Thyroid gland (tissue), 4 donors: ENCODE measurements around the gene CLSTN2. TPM values are rescaled to one million over a fixed set of nuclear protein-coding genes. Genes with fewer than 3 reads are reported as not detected.
A peak's percentile ranks its signal among the peaks of the same experiment; 100 is the strongest.

Source experiments
- DNase-seq, 2 donors: peaks; one replicate each; pipeline ENCODE4 v3.0.0-alpha.2; 2019
- H3K27ac ChIP-seq, 3 donors: fragments of 200-600 bp; sonication (generic); 1 replicate in 2 of 3; 2 replicates in 1 of 3; pipeline ENCODE4 v1.5.1; 2016 to 2019; ENCODE audit warnings: mild to moderate bottlenecking in 1 of 3, moderate library complexity in 1 of 3
- H3K27me3 ChIP-seq: fragments of 200-600 bp; sonication (generic); one replicate; pipeline ENCODE4 v1.5.1; 2019
- H3K36me3 ChIP-seq, 2 donors: fragments of 200-600 bp; sonication (generic); one replicate each; pipeline ENCODE4 v1.5.1; 2016 to 2019
- H3K4me1 ChIP-seq, 2 donors: fragments of 200-600 bp; sonication (generic); one replicate each; pipeline ENCODE4 v1.5.1; 2017 to 2019
- H3K4me3 ChIP-seq, 3 donors: fragments of 200-600 bp; sonication (generic); replicated peaks in 1 of 3; 1 replicate in 2 of 3; 2 replicates in 1 of 3; pipeline ENCODE4 v1.5.1; 2016; ENCODE audit warnings: mild to moderate bottlenecking in 1 of 3
- H3K9me3 ChIP-seq: fragments of 200-600 bp; sonication (generic); one replicate; pipeline ENCODE4 v1.5.1; 2017
- POLR2A ChIP-seq, 2 donors: fragments of 450-650 bp; IDR thresholded peaks; one replicate each; pipeline ENCODE4 v1.6.1; 2017; ENCODE audit warnings: antibody characterized with exemption in 2 of 2, mild to moderate bottlenecking in 2 of 2, moderate library complexity in 1 of 2
- WGBS, 2 donors: methylation state at CpG; one replicate each; pipeline ENCODE4 v1.1.5; 2017; 5-methylcytosine and 5-hydroxymethylcytosine counted together
- intact Hi-C: fragments of 100-400 bp; cut with DNase I; formaldehyde crosslinking; loops from one replicate; pipeline ENCODE4 v1.15.1; 2023
- total RNA-seq, 4 donors: library from RNA; depleted of rRNA; stranded (reverse); fragments of >200 nt; gene quantifications; one replicate each; pipeline ENCODE4 v1.2.3, GENCODE V29; 2016
- TF ChIP-seq, protein P1 (sequence below), 6 experiments: fragments of 200-600 bp in 3 of 6; fragments of 450-650 bp in 3 of 6; sonication (generic) in 3 of 6; IDR thresholded peaks; one replicate each; pipeline ENCODE4 v1.5.1; 2016 to 2019; ENCODE audit warnings: antibody characterized with exemption in 6 of 6, mild to moderate bottlenecking in 2 of 6, inconsistent platforms in 1 of 6, moderate library complexity in 1 of 6

CLSTN2 gene
- total RNA-seq, 4 donors from 2014 or later = 9.7 to 32.9 (median 15.5) TPM

DNA sequence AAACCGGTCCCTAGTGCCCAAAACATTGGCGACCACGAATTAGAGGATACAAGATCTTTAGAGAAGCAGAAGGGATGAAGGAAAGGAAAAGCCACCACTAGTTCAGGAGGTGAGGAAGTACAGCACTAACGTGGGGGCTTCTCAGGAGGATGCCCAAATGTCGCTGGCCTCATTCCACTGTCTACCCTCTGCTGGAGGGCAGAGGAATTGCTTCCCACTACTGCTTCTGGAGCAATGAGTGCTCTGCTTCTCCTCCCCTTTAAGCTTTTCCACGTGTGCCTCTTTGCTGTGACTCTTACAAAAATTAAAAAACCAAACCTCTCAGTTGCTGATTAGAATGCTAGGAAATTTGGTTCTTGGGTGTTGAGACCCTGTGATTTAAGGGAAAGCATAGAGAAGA, 281.3 kb downstream of the CLSTN2 start:
- Histone ChIP-seq H3K36me3 (no peaks in the 10 kb centered on the region), H3K9me3 (no peaks in the 10 kb centered on the region), H3K4me1 (peaks cover 0 to 7% of the 10 kb centered on the region in 2 donors), H3K4me3 (no peak overlapping the region), H3K27me3 (no peaks in the 10 kb centered on the region), H3K27ac (no peak overlapping the region)
- WGBS, 2 donors = 73 to 75% methylated on average over 6 of the region's 6 CpGs
- TF ChIP-seq, protein P1, sequence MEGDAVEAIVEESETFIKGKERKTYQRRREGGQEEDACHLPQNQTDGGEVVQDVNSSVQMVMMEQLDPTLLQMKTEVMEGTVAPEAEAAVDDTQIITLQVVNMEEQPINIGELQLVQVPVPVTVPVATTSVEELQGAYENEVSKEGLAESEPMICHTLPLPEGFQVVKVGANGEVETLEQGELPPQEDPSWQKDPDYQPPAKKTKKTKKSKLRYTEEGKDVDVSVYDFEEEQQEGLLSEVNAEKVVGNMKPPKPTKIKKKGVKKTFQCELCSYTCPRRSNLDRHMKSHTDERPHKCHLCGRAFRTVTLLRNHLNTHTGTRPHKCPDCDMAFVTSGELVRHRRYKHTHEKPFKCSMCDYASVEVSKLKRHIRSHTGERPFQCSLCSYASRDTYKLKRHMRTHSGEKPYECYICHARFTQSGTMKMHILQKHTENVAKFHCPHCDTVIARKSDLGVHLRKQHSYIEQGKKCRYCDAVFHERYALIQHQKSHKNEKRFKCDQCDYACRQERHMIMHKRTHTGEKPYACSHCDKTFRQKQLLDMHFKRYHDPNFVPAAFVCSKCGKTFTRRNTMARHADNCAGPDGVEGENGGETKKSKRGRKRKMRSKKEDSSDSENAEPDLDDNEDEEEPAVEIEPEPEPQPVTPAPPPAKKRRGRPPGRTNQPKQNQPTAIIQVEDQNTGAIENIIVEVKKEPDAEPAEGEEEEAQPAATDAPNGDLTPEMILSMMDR (IDR thresholded peaks at IDR 0.05) = peak in 4 of 6 experiments; percentile 14 to 44 (median 35)
- TF ChIP-seq POLR2A (IDR thresholded peaks at IDR 0.05) = no peak
- intact Hi-C loops = no loop called here
- DNase-seq = no peak

DNA sequence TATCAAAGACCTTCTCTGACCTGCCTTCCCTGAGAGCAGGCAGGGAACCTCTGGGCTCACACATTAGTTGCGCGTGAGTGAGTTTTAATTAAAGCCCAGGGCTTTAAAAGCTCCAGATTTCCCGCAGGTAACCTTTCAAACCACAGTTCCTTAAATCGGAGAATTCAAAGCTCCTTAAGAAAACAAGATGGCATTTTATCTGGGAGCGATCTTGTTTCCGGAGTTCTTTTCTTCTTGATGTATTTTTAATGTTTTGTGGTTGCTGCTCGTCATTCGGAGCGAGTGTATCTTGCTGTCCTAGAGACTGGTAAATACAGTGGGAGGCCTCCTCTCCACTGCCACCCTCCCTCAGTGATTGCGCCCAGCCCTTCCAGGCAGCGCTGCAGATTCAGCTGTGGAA, 284.3 kb downstream of the CLSTN2 start:
- 38 to 39% methylated on average over 11 of the region's 11 CpGs for WGBS, 2 donors
- no peaks in the 10 kb centered on the region for H3K9me3 ChIP-seq
- no peak overlapping the region for H3K27ac ChIP-seq
- no peaks in the 10 kb centered on the region for H3K27me3 ChIP-seq
- intact Hi-C loops = no loop called here
- peak in 1 of 2 donors; percentile 11 for DNase-seq
- H3K36me3 ChIP-seq = no peaks in the 10 kb centered on the region
- TF ChIP-seq, protein P1 (IDR thresholded peaks at IDR 0.05) = no peak
- no peak for TF ChIP-seq POLR2A (IDR thresholded peaks at IDR 0.05)
- peaks cover 0 to 7% of the 10 kb centered on the region in 2 donors for H3K4me1 ChIP-seq
- H3K4me3 ChIP-seq = no peak overlapping the region

DNA sequence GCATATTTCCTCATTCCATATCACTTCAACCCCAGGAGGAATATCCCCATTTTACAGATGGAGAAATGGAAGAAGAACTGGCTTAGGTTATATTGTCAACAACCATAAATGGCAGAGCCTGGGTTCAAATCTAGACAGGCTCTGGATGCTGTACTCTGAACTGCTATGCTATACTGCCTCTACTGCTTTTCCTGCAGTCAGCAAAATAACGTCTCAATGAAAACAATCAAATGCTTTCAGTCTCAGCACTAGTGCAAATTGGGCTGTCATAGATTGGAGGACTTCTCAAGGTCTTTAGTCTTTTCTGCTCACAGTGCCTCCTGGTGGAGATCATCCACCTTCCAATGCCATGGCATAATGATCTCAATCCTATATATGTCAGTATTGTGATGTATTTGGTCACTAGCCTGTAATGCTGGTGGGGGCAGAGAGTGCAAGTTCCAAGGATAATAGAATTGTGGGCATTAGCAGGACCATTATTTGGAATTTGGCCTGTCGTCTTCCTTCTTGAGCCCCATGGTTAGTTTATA, 285.0 kb downstream of the CLSTN2 start:
- H3K27me3 ChIP-seq = no peaks in the 10 kb centered on the region
- H3K9me3 ChIP-seq = no peaks in the 10 kb centered on the region
- intact Hi-C loops = no loop called here
- peaks cover 0 to 7% of the 10 kb centered on the region in 2 donors for H3K4me1 ChIP-seq
- no peaks in the 10 kb centered on the region for H3K36me3 ChIP-seq
- no peak overlapping the region for H3K4me3 ChIP-seq
- TF ChIP-seq POLR2A (IDR thresholded peaks at IDR 0.05) = no peak
- TF ChIP-seq, protein P1 (IDR thresholded peaks at IDR 0.05) = peak in 1 of 6 experiments; percentile 3
- DNase-seq = no peak
- WGBS, 2 donors = 52 to 53% methylated on average over 2 of the region's 2 CpGs
- no peak overlapping the region for H3K27ac ChIP-seq

DNA sequence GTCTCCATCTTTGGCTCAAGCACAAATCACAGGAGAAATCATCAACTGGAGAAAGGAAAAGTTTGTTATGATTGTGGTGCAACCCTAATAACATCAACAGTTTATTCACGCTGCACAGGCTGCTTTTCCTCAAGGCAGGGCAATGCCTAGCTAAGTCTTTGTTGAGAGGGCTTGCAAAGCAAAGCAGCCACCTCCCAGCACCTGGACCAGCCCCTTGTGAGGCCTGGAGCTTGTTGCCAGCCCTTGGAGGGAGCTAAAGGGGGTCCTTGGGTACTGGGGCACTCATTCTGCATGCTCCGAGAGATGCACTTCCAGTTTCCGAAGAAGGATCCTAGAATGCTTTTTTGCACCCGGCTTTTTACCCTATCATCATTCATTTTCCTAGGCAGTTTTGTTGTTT, 288.2 kb downstream of the CLSTN2 start:
- Histone ChIP-seq H3K4me3 (no peak overlapping the region), H3K36me3 (no peaks in the 10 kb centered on the region), H3K4me1 (no peaks in the 10 kb centered on the region), H3K9me3 (no peaks in the 10 kb centered on the region), H3K27me3 (no peaks in the 10 kb centered on the region), H3K27ac (no peak overlapping the region)
- no peak for DNase-seq
- 80 to 94% methylated on average over 4 of the region's 4 CpGs for WGBS, 2 donors
- intact Hi-C loops = no loop called here
- TF ChIP-seq, protein P1 (IDR thresholded peaks at IDR 0.05) = no peak
- TF ChIP-seq POLR2A (IDR thresholded peaks at IDR 0.05) = no peak

DNA sequence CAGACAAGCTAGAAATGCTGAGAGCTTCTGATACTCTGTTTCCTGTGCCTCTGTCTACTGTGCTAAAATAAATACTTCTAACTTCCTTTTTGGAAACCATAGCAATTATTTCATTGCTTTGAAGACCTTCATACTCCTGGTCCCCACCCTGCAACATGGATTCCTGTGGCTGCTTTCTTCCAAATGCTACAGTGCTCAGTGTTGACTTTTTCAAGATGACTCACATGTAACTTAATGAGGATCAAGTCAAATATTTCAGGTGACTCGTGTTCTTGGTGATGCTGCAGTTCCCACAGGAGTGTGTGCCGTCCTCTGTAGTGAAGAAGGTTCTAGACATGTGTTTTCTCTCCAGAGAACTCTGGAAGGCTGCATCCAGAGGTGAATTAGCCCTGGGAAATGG, 288.6 kb downstream of the CLSTN2 start:
- Histone ChIP-seq H3K4me1 (no peaks in the 10 kb centered on the region), H3K36me3 (no peaks in the 10 kb centered on the region), H3K27me3 (no peaks in the 10 kb centered on the region), H3K9me3 (no peaks in the 10 kb centered on the region), H3K27ac (no peak overlapping the region), H3K4me3 (no peak overlapping the region)
- intact Hi-C loops = no loop called here
- 49 to 52% methylated on average over 2 of the region's 2 CpGs for WGBS, 2 donors
- DNase-seq = no peak
- TF ChIP-seq, protein P1 (IDR thresholded peaks at IDR 0.05) = no peak
- no peak for TF ChIP-seq POLR2A (IDR thresholded peaks at IDR 0.05)
